ENCODE measurements around the gene LRCH4.

DNA sequence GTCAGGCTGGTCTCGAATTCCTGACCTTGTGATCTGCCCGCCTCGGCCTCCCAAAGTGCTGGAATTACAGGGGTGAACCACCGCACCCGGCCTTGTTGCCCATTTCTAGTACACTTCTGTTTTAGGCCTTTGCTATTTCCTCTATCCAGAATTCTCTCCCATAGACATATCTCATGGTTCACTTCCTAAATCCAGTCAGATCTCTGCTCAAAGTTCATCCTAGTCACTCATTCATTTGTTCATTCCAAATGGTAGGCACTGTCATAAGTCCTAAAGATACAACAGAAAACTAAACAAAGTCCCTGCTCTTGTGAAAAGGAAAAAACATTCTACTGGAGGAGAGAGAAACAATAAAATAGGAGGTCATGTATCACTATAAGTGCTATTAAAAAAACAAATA lies 24.0 kb upstream of the LRCH4 start:
- TF ChIP-seq, protein P1, sequence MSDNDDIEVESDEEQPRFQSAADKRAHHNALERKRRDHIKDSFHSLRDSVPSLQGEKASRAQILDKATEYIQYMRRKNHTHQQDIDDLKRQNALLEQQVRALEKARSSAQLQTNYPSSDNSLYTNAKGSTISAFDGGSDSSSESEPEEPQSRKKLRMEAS (IDR thresholded peaks at IDR 0.05; ENCODE audit: low read depth, low read length) = no peak
- TF ChIP-seq, protein P2, sequence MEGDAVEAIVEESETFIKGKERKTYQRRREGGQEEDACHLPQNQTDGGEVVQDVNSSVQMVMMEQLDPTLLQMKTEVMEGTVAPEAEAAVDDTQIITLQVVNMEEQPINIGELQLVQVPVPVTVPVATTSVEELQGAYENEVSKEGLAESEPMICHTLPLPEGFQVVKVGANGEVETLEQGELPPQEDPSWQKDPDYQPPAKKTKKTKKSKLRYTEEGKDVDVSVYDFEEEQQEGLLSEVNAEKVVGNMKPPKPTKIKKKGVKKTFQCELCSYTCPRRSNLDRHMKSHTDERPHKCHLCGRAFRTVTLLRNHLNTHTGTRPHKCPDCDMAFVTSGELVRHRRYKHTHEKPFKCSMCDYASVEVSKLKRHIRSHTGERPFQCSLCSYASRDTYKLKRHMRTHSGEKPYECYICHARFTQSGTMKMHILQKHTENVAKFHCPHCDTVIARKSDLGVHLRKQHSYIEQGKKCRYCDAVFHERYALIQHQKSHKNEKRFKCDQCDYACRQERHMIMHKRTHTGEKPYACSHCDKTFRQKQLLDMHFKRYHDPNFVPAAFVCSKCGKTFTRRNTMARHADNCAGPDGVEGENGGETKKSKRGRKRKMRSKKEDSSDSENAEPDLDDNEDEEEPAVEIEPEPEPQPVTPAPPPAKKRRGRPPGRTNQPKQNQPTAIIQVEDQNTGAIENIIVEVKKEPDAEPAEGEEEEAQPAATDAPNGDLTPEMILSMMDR (IDR thresholded peaks at IDR 0.05; ENCODE audit: low read depth, low read length) = no peak
- no peak for TF ChIP-seq POLR2A (IDR thresholded peaks at IDR 0.05; ENCODE audit: extremely low read depth, insufficient read length)
